ENCODE measurements around the gene ABHD17A. TPM values are rescaled to one million over a fixed set of nuclear protein-coding genes. Genes with fewer than 3 reads are reported as not detected.

The ABHD17A gene
- total and polyA plus RNA-seq, 9 of the 15 experiments (the other 6 are each of a cell fraction or from before 2014, with no cell fraction given) = 0.04 to 135 (median 21.8) TPM; not detected in 1

- TF ChIP-seq SIN3A (IDR thresholded peaks at IDR 0.05; ENCODE audit: borderline replicate concordance in 2 of 2, control insufficient read depth in 1 of 2, low read depth in 2 of 2, low read length in 2 of 2) (no peak), NRF1 (conservative IDR thresholded peaks at IDR 0.05 in 1 of 2, IDR thresholded peaks at IDR 0.05 in 1 of 2) (no peak), FOS (IDR thresholded peaks at IDR 0.05; ENCODE audit: extremely low read depth, insufficient read length) (no peak), PHF20 (IDR thresholded peaks at IDR 0.05; ENCODE audit: partially characterized antibody) (no peak), POLR2AphosphoS5 (IDR thresholded peaks at IDR 0.05; ENCODE audit: control insufficient read depth, insufficient read depth, low read depth, low read length) (no peak), ELF2 (CRISPR knock-in tag; IDR thresholded peaks at IDR 0.05) (no peak), ZBED1 (IDR thresholded peaks at IDR 0.05) (no peak), SMARCA5 (IDR thresholded peaks at IDR 0.05) (peak; percentile 68; the same call in 1 of the 2 replicates), HNRNPLL (IDR thresholded peaks at IDR 0.05; ENCODE audit: low read depth, low read length, poor library complexity, severe bottlenecking) (no peak), ZNF124 (CRISPR knock-in tag; IDR thresholded peaks at IDR 0.05) (no peak), ZFP91 (CRISPR knock-in tag; IDR thresholded peaks at IDR 0.05) (no peak), CHD1 (IDR thresholded peaks at IDR 0.05; ENCODE audit: low read length) (no peak), NR2F6 (CRISPR knock-in tag; IDR thresholded peaks at IDR 0.05) (no peak), NR4A1 (CRISPR knock-in tag; IDR thresholded peaks at IDR 0.05) (no peak), NR4A1 (tag; IDR thresholded peaks at IDR 0.05) (no peak), SLC30A9 (CRISPR knock-in tag; IDR thresholded peaks at IDR 0.05) (no peak), ZNF436 (CRISPR knock-in tag; IDR thresholded peaks at IDR 0.05) (no peak), ZC3H8 (IDR thresholded peaks at IDR 0.05) (no peak), RCOR1 (IDR thresholded peaks at IDR 0.05; ENCODE audit: borderline replicate concordance in 1 of 2, low read depth in 2 of 2, low read length in 2 of 2) (peak in 1 of 2 experiments; percentile 76; a peak in 2 of 4 replicates), MBD2 (IDR thresholded peaks at IDR 0.05; ENCODE audit: borderline replicate concordance, low read depth) (no peak), STAG1 (CRISPR knock-in tag; IDR thresholded peaks at IDR 0.05; ENCODE audit: borderline replicate concordance) (no peak)
- TF ChIP-seq, protein P1, sequence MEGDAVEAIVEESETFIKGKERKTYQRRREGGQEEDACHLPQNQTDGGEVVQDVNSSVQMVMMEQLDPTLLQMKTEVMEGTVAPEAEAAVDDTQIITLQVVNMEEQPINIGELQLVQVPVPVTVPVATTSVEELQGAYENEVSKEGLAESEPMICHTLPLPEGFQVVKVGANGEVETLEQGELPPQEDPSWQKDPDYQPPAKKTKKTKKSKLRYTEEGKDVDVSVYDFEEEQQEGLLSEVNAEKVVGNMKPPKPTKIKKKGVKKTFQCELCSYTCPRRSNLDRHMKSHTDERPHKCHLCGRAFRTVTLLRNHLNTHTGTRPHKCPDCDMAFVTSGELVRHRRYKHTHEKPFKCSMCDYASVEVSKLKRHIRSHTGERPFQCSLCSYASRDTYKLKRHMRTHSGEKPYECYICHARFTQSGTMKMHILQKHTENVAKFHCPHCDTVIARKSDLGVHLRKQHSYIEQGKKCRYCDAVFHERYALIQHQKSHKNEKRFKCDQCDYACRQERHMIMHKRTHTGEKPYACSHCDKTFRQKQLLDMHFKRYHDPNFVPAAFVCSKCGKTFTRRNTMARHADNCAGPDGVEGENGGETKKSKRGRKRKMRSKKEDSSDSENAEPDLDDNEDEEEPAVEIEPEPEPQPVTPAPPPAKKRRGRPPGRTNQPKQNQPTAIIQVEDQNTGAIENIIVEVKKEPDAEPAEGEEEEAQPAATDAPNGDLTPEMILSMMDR (IDR thresholded peaks at IDR 0.05 in 2 of 3, conservative IDR thresholded peaks at IDR 0.05 in 1 of 3; ENCODE audit: insufficient read depth in 2 of 3, low read depth in 1 of 3, low read length in 3 of 3) = peak; percentile 48 to 50 (median 49); a peak in 5 of 6 replicates
Measured at GRCh38 chr19:1850809-1851653, 34.3 kb downstream of the ABHD17A start (continued).

All from K562 (cell line).